Measurements from ENCODE around the gene NKAPL. TPM values are rescaled to one million over a fixed set of nuclear protein-coding genes. Genes with fewer than 3 reads are reported as not detected.
A peak's percentile ranks its signal among the peaks of the same experiment; 100 is the strongest.

Gene NKAPL
- total RNA-seq (2021; ENCODE audit: unreplicated experiment) (not detected), Bru-seq, nascent RNA (percentile 18 among the genes with signal in this experiment), BruChase-seq, experiment 1, labeled RNA remaining after a 6-hour chase (percentile 31 among the genes with signal in this experiment), BruChase-seq, experiment 2, labeled RNA remaining after a 2-hour chase (percentile 35 among the genes with signal in this experiment)
- not detected in 2 replicates for polyA plus RNA-seq (2012)
- long read RNA-seq = 0 reads

GRCh38 chr6:28258877-28259777, at the start of gene NKAPL:
Gene NKAPL, plus strand, starts transcription at chr6:28259297. Its CDS starts 75 bp downstream, at chr6:28259372.
- H3K4me3 ChIP-seq (replicated peaks in 1 of 2; ENCODE audit: low read depth in 1 of 2, low read length in 2 of 2) = no peak within 1 kb of the TSS
- H3K9me2 ChIP-seq (ENCODE audit: insufficient read depth) = no peaks in the 10 kb centered on the region
- H3K36me3 ChIP-seq (ENCODE audit: control insufficient read depth in 1 of 2, insufficient read depth in 2 of 2, low read length in 2 of 2) = no peaks in the 10 kb centered on the region
- H3K79me2 ChIP-seq (ENCODE audit: insufficient read depth, low read length) = no peaks in the 10 kb centered on the region
- H3K4me2 ChIP-seq (ENCODE audit: low read length) = no peak within 1 kb of the TSS
- DNase-seq (ENCODE audit: low read depth, low spot score) = no peak
- intact Hi-C loops (cut with micrococcal nuclease) = no loop called here
- TF ChIP-seq ZBTB33 (IDR thresholded peaks at IDR 0.05; ENCODE audit: extremely low read depth, insufficient replicate concordance, low read length) (no peak), EZH2phosphoT487 (IDR thresholded peaks at IDR 0.05; ENCODE audit: borderline replicate concordance) (no peak), YY1 (IDR thresholded peaks at IDR 0.05; ENCODE audit: extremely low read depth, insufficient replicate concordance, low read depth, low read length) (no peak), POLR2AphosphoS5 (IDR thresholded peaks at IDR 0.05; ENCODE audit: low read depth, low read length) (no peak)
- H3K9me3 ChIP-seq (ENCODE audit: control insufficient read depth in 1 of 2, insufficient read depth in 1 of 2, low read depth in 1 of 2, low read length in 2 of 2) = no peaks in the 10 kb centered on the region
- no peaks in the 10 kb centered on the region for H4K20me1 ChIP-seq (ENCODE audit: insufficient read depth)
- ChIA-PET RAD21 (ENCODE audit: low non-redundant PET in 1 of 2, low total read pairs in 2 of 2, uncharacterized antibody in 2 of 2, unreplicated experiment in 2 of 2) (no interaction called here), CTCF (no interaction called here), POLR2A (no interaction called here)
- H3K4me1 ChIP-seq (ENCODE audit: control insufficient read depth in 1 of 2, insufficient read depth in 2 of 2, low read length in 2 of 2) = no peaks in the 10 kb centered on the region
- no TSS peak for BruUV-seq (replicated peaks)
- ATAC-seq = no peak
- no peak within 1 kb of the TSS for H2AFZ ChIP-seq (ENCODE audit: low read depth, low read length, poor library complexity, severe bottlenecking)
- H3K27me3 ChIP-seq (ENCODE audit: insufficient read depth, low read length) = no peaks in the 10 kb centered on the region
- no peak within 1 kb of the TSS for H3K9ac ChIP-seq (ENCODE audit: low read length)
- H3K27ac ChIP-seq (ENCODE audit: low read depth, low read length) = no peak within 1 kb of the TSS

All from HCT116 (cell line).